ENCODE measurements around the gene ERP44.
"Not testable (repeated sequence)": the region's sequence is repeated elsewhere in the genome, so short reads cannot be mapped to it uniquely, and the experiment has no call there.

ERP44 gene

DNA sequence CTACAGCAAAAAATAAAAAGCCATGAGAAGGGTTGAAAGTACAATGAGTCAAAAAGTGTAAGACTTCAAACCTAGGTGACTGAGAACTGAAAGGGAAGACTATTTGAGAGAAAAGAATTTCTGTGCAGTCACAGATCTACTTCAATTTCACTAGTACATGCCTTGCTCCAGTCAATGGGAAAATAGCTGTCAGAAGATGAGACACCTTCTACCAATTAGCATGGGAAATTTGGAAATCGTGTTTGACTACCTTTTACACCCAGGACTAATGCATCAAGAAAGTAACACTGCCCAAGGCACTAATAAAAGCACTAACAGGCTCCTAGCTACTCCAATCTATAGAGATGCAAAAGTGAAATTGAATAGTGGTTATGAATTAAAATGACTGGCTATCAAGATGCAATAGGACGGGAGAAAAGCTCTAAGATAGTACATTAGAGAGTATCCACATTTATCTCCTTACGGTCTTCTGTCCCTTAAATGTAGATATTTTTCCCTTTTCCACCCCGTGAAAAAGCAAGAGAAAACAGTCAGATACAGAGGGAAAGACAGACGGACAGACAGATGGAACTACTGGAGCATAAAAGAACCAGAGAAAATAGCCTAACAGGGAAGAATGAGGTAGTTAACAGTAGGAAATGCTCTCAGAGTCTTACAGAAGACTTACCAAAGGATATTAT lies 15.2 kb downstream of the ERP44 start:
- no peaks in the 10 kb centered on the region for H3K9me3 ChIP-seq (ENCODE audit: low read length)
- H3K27ac ChIP-seq (ENCODE audit: low read depth, low read length), result no peak overlapping the region
- H3K27me3 ChIP-seq (ENCODE audit: control insufficient read depth in 1 of 2, insufficient read depth in 2 of 2, low read length in 2 of 2), result no peaks in the 10 kb centered on the region
- peaks cover 10% of the 10 kb centered on the region for H3K4me1 ChIP-seq (ENCODE audit: insufficient read depth, low read length)
- no peaks in the 10 kb centered on the region for H3K36me3 ChIP-seq (ENCODE audit: insufficient read depth, low read length)
- no peak overlapping the region for H3K4me3 ChIP-seq (ENCODE audit: low read depth in 1 of 2, low read length in 2 of 2)
- H3K9ac ChIP-seq (ENCODE audit: low read length), result no peak overlapping the region

DNA sequence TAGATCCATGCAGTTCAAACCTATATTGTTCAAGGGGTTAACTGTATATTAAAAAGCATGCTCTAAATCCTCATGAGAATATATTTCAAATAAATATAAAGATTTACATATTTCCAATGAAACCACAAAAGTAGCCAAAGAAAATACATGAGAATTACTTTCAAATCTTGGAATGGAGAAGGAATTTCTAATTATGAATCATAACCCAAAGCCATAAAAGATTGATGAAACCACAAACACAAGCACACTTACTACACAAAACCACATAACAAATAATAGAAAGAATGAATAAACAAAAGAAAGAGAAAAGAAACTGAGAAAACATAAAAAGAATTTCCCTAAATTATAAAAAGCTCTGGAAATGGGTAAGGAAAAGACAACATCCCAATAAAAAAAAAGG lies 16.0 kb downstream of the ERP44 start:
- H3K27ac ChIP-seq (ENCODE audit: low read depth, low read length), result no peak overlapping the region
- no peaks in the 10 kb centered on the region for H3K36me3 ChIP-seq (ENCODE audit: insufficient read depth, low read length)
- H3K4me3 ChIP-seq (ENCODE audit: low read depth in 1 of 2, low read length in 2 of 2), result no peak overlapping the region
- no peak overlapping the region for H3K9ac ChIP-seq (ENCODE audit: low read length)
- H3K9me3 ChIP-seq (ENCODE audit: low read length), result no peaks in the 10 kb centered on the region
- peaks cover 10% of the 10 kb centered on the region for H3K4me1 ChIP-seq (ENCODE audit: insufficient read depth, low read length)
- H3K27me3 ChIP-seq (ENCODE audit: control insufficient read depth in 1 of 2, insufficient read depth in 2 of 2, low read length in 2 of 2), result no peaks in the 10 kb centered on the region

- not testable (repeated sequence) for H3K36me3 ChIP-seq (ENCODE audit: insufficient read depth, low read length); H3K27me3 ChIP-seq (ENCODE audit: control insufficient read depth in 1 of 2, insufficient read depth in 2 of 2, low read length in 2 of 2); H3K4me3 ChIP-seq (ENCODE audit: low read depth in 1 of 2, low read length in 2 of 2); H3K9me3 ChIP-seq (ENCODE audit: low read length); H3K27ac ChIP-seq (ENCODE audit: low read depth, low read length); H3K4me1 ChIP-seq (ENCODE audit: insufficient read depth, low read length); H3K9ac ChIP-seq (ENCODE audit: low read length)
Measured at GRCh38 chr9:100076256-100076655, 22.5 kb downstream of the ERP44 start.

DNA sequence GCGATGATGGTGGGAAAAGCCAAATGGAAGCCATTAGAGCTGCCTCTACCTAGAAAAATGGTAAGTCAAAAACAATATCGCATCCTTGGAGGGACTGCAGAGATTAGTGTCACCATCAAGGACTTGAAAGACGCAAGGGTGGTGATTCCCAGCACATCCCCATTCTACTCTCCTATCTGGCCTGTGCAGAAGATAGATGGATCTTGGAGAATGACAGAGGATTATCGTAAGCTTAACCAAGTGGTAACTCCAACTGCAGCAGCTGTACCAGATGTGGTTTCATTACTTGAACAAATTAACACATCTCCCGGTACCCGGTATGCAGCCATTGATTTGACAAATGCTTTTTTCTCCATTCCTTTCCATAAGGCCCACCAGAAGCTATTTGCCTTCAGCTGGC lies 23.8 kb downstream of the ERP44 start:
- Histone ChIP-seq H3K36me3 (ENCODE audit: insufficient read depth, low read length) (no peaks in the 10 kb centered on the region), H3K27me3 (ENCODE audit: control insufficient read depth in 1 of 2, insufficient read depth in 2 of 2, low read length in 2 of 2) (no peaks in the 10 kb centered on the region), H3K4me1 (ENCODE audit: insufficient read depth, low read length) (no peaks in the 10 kb centered on the region), H3K4me3 (ENCODE audit: low read depth in 1 of 2, low read length in 2 of 2) (no peak overlapping the region), H3K9me3 (ENCODE audit: low read length) (no peaks in the 10 kb centered on the region), H3K27ac (ENCODE audit: low read depth, low read length) (no peak overlapping the region), H3K9ac (ENCODE audit: low read length) (no peak overlapping the region)

DNA sequence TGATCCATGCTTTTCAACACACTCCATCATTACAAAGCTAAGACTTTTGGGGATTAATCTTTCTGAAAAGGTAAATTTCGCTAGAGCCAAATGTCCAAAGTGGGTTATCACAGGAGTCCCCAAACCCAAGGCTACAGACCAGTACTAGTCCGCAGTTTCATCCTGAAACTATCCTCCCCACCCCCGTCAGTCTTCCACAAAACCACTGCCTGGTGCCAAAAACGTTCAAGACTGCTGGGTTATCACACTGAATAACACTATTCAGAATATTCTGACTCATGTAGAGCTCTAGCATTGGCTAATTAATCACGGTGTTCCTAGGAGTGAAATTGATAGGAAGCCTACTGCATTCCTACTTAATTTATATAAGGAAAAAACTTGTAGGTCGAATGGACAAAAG lies 24.7 kb downstream of the ERP44 start:
- Histone ChIP-seq H3K4me1 (ENCODE audit: insufficient read depth, low read length) (no peaks in the 10 kb centered on the region), H3K9ac (ENCODE audit: low read length) (no peak overlapping the region), H3K36me3 (ENCODE audit: insufficient read depth, low read length) (no peaks in the 10 kb centered on the region), H3K4me3 (ENCODE audit: low read depth in 1 of 2, low read length in 2 of 2) (no peak overlapping the region), H3K9me3 (ENCODE audit: low read length) (no peaks in the 10 kb centered on the region), H3K27ac (ENCODE audit: low read depth, low read length) (no peak overlapping the region), H3K27me3 (ENCODE audit: control insufficient read depth in 1 of 2, insufficient read depth in 2 of 2, low read length in 2 of 2) (no peaks in the 10 kb centered on the region)

GRCh38 chr9:100072805-100073204 lies 26.0 kb downstream of the ERP44 start:
- Histone ChIP-seq H3K9me3 (ENCODE audit: low read length) (no peaks in the 10 kb centered on the region), H3K4me1 (ENCODE audit: insufficient read depth, low read length) (no peaks in the 10 kb centered on the region), H3K9ac (ENCODE audit: low read length) (no peak overlapping the region), H3K27ac (ENCODE audit: low read depth, low read length) (no peak overlapping the region), H3K27me3 (ENCODE audit: control insufficient read depth in 1 of 2, insufficient read depth in 2 of 2, low read length in 2 of 2) (no peaks in the 10 kb centered on the region), H3K4me3 (ENCODE audit: low read depth in 1 of 2, low read length in 2 of 2) (no peak overlapping the region), H3K36me3 (ENCODE audit: insufficient read depth, low read length) (no peaks in the 10 kb centered on the region)

DNA sequence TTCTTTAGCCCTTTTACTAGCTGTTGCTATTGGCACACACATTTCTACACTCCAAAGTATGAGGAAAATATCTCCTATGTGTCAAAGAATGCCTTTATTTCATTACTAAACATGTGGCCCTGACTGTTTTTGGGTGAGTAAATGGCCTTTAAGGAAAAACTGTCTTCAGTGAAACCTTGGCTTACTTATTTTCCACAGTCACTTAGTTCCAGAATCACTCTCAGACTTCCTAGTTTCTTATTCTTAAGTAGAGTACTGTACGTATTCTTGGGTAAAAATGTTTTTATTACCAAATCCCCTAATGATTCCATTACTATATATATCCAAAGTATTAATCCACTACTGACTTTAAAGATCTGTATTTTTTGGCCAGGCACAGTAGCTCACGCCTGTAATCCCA lies 27.5 kb downstream of the ERP44 start:
- Histone ChIP-seq H3K9me3 (ENCODE audit: low read length) (no peaks in the 10 kb centered on the region), H3K4me3 (ENCODE audit: low read depth in 1 of 2, low read length in 2 of 2) (no peak overlapping the region), H3K9ac (ENCODE audit: low read length) (no peak overlapping the region), H3K4me1 (ENCODE audit: insufficient read depth, low read length) (no peaks in the 10 kb centered on the region), H3K36me3 (ENCODE audit: insufficient read depth, low read length) (no peaks in the 10 kb centered on the region), H3K27ac (ENCODE audit: low read depth, low read length) (no peak overlapping the region), H3K27me3 (ENCODE audit: control insufficient read depth in 1 of 2, insufficient read depth in 2 of 2, low read length in 2 of 2) (no peaks in the 10 kb centered on the region)

DNA sequence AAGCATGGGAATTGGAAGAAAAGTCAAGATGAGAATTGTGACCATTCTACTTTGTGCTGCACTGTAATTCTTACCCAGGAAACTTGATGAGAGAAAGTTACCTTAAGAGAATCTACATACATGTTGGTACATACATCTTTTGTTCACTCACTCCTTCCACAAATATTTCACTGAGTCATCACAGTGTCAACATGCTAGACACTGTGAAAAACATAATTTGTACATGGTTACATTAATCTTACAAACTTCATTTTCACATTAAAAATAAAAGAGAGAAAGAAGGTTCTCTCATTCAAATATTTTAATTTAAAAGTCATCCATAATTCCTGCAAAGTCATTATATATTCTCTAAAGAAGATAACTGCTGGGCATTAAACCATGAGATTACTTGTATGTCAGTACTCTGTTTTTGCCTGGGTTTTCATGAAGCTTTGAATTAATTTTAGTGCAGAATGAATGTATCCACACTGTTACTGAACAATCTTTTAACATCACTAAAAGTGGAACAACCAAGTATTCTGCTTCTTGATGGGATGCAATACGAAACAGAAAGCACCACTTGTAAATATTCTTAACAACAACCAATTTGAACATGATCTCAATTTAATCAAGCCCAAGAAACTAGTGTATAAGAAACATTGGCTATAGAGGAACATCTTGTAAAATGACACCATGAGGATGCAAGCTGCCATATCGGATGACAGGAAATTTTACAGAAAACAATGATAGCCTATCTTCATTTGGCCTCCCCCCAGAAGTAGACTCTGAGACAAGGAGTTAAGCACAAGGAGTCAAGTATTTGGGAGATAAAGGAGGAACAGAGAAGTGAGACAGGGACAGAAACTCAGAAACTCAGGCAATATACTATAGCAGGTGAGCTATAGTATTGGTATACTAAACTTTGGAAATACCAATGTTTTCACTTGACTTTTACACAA lies 28.4 kb downstream of the ERP44 start:
- no peak overlapping the region for H3K4me3 ChIP-seq (ENCODE audit: low read depth in 1 of 2, low read length in 2 of 2)
- H3K9me3 ChIP-seq (ENCODE audit: low read length), result no peaks in the 10 kb centered on the region
- no peaks in the 10 kb centered on the region for H3K4me1 ChIP-seq (ENCODE audit: insufficient read depth, low read length)
- H3K27me3 ChIP-seq (ENCODE audit: control insufficient read depth in 1 of 2, insufficient read depth in 2 of 2, low read length in 2 of 2), result no peaks in the 10 kb centered on the region
- H3K27ac ChIP-seq (ENCODE audit: low read depth, low read length), result no peak overlapping the region
- no peaks in the 10 kb centered on the region for H3K36me3 ChIP-seq (ENCODE audit: insufficient read depth, low read length)
- no peak overlapping the region for H3K9ac ChIP-seq (ENCODE audit: low read length)

DNA sequence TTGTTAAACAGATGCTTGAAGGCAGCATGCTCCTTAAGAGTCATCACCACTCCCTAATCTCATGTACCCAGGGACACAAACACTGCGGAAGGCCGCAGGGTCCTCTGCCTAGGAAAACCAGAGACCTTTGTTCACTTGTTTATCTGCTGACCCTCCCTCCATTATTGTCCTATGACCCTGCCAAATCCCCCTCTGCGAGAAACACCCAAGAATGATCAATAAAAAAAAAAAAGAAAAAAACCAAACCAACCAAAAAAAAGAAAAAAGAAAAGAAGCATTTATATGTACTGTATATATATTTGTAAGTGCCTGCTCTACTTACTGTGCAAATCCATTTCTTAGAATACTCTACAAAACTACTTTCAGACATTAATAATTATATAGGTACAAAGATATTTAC lies 29.7 kb downstream of the ERP44 start:
- not testable (repeated sequence) for H3K4me1 ChIP-seq (ENCODE audit: insufficient read depth, low read length); H3K9me3 ChIP-seq (ENCODE audit: low read length); H3K27ac ChIP-seq (ENCODE audit: low read depth, low read length); H3K4me3 ChIP-seq (ENCODE audit: low read depth in 1 of 2, low read length in 2 of 2); H3K9ac ChIP-seq (ENCODE audit: low read length); H3K36me3 ChIP-seq (ENCODE audit: insufficient read depth, low read length); H3K27me3 ChIP-seq (ENCODE audit: control insufficient read depth in 1 of 2, insufficient read depth in 2 of 2, low read length in 2 of 2)

- not testable (repeated sequence) for H3K36me3 ChIP-seq (ENCODE audit: insufficient read depth, low read length); H3K4me1 ChIP-seq (ENCODE audit: insufficient read depth, low read length); H3K27me3 ChIP-seq (ENCODE audit: control insufficient read depth in 1 of 2, insufficient read depth in 2 of 2, low read length in 2 of 2); H3K4me3 ChIP-seq (ENCODE audit: low read depth in 1 of 2, low read length in 2 of 2); H3K9ac ChIP-seq (ENCODE audit: low read length); H3K27ac ChIP-seq (ENCODE audit: low read depth, low read length); H3K9me3 ChIP-seq (ENCODE audit: low read length)
Measured at GRCh38 chr9:100067990-100068389, 30.8 kb downstream of the ERP44 start.

DNA sequence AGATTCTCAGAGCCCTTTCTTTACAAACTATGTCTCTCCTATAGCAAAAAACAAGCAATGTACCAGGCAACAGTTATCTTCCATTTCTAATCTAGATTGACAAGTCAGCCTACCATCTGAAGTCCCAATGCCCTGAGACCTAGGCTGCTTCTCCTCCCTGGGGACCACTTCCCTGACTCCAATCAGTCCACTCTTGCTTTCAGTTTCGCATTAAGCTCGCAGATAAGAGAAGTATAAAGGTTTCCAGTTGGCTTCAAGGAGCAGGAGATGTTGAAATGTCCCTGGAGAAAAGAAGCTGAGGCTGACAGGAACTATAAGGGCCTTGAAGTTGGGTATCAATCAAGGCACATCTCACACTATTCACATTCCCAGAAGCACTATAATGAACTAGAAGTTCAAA lies 32.3 kb downstream of the ERP44 start:
- no peak overlapping the region for H3K27ac ChIP-seq (ENCODE audit: low read depth, low read length)
- no peak overlapping the region for H3K4me3 ChIP-seq (ENCODE audit: low read depth in 1 of 2, low read length in 2 of 2)
- no peak overlapping the region for H3K9ac ChIP-seq (ENCODE audit: low read length)

More for the DNA sequence above, 32.3 kb downstream of the ERP44 start:
- Histone ChIP-seq H3K27me3 (ENCODE audit: control insufficient read depth in 1 of 2, insufficient read depth in 2 of 2, low read length in 2 of 2) (no peaks in the 10 kb centered on the region), H3K4me1 (ENCODE audit: insufficient read depth, low read length) (peaks cover 3% of the 10 kb centered on the region), H3K9me3 (ENCODE audit: low read length) (no peaks in the 10 kb centered on the region), H3K36me3 (ENCODE audit: insufficient read depth, low read length) (no peaks in the 10 kb centered on the region)

Data from muscle layer of colon (tissue), 2 donors.